Measurements from ENCODE around the gene CEACAM16. TPM values are rescaled to one million over a fixed set of nuclear protein-coding genes. Genes with fewer than 3 reads are reported as not detected.

Gene CEACAM16
- total and polyA plus RNA-seq, 10 donors = not detected

GRCh38 chr19:44696939-44697669 is 1.8 kb upstream of the CEACAM16 start:
- TF ChIP-seq POLR2A (IDR thresholded peaks at IDR 0.05) = no peak
- TF ChIP-seq, protein P1, sequence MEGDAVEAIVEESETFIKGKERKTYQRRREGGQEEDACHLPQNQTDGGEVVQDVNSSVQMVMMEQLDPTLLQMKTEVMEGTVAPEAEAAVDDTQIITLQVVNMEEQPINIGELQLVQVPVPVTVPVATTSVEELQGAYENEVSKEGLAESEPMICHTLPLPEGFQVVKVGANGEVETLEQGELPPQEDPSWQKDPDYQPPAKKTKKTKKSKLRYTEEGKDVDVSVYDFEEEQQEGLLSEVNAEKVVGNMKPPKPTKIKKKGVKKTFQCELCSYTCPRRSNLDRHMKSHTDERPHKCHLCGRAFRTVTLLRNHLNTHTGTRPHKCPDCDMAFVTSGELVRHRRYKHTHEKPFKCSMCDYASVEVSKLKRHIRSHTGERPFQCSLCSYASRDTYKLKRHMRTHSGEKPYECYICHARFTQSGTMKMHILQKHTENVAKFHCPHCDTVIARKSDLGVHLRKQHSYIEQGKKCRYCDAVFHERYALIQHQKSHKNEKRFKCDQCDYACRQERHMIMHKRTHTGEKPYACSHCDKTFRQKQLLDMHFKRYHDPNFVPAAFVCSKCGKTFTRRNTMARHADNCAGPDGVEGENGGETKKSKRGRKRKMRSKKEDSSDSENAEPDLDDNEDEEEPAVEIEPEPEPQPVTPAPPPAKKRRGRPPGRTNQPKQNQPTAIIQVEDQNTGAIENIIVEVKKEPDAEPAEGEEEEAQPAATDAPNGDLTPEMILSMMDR (IDR thresholded peaks at IDR 0.05 in 8 of 11, conservative IDR thresholded peaks at IDR 0.05 in 3 of 11) = no peak
- TF ChIP-seq POLR2AphosphoS5 (IDR thresholded peaks at IDR 0.05) = no peak
- DNase-seq = no peak
- Histone ChIP-seq H3K27me3 (replicated peaks in 1 of 7) (peaks cover 0 to 14% (median 0%) of the 10 kb centered on the region in 7 donors), H3K27ac (no peak overlapping the region), H3K4me1 (peaks cover 7 to 31% (median 15%) of the 10 kb centered on the region in 6 donors), H3K9me3 (no peaks in the 10 kb centered on the region), H3K4me3 (no peak overlapping the region), H3K36me3 (no peaks in the 10 kb centered on the region)
- WGBS, 5 donors = 45 to 60% (median 52%) methylated on average over 22 of the region's 22 CpGs
- intact Hi-C loops (cut with DNase I; ENCODE audit: low total_unique reads) = no loop called here

DNA sequence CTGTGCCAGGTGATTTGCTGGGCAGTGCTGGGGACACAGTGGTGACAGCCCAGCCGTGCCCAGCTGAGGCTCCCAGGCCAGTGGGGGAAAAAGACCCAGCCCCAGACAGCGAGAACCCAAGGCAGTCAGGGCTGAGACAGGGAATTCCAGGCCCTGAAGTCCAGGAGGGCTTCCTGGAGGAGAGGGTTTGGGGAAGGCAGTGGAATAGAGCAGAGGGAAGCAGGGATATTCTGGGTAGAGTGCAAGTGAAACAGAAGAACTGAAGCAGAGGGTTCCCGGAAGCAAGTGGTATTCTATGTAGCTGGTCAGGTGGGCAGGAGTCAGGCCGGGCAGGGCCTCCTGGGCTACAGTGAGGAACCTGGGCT is 1.3 kb upstream of the CEACAM16 start:
- Histone ChIP-seq H3K4me1 (peaks cover 2 to 26% (median 10%) of the 10 kb centered on the region in 6 donors), H3K27ac (no peak overlapping the region), H3K27me3 (replicated peaks in 1 of 7) (peaks cover 0 to 14% (median 0%) of the 10 kb centered on the region in 7 donors), H3K4me3 (no peak overlapping the region), H3K9me3 (no peaks in the 10 kb centered on the region), H3K36me3 (no peaks in the 10 kb centered on the region)
- DNase-seq = no peak
- 72 to 89% (median 81%) methylated on average over 4 of the region's 4 CpGs for WGBS, 5 donors
- TF ChIP-seq POLR2AphosphoS5 (IDR thresholded peaks at IDR 0.05) (no peak), POLR2A (IDR thresholded peaks at IDR 0.05) (no peak)
- TF ChIP-seq, protein P1 (IDR thresholded peaks at IDR 0.05 in 8 of 11, conservative IDR thresholded peaks at IDR 0.05 in 3 of 11) = no peak
- intact Hi-C loops (cut with DNase I; ENCODE audit: low total_unique reads) = no loop called here

GRCh38 chr19:44700547-44700946 is 1.6 kb downstream of the CEACAM16 start:
- no peak for DNase-seq
- H3K9me3 ChIP-seq = no peaks in the 10 kb centered on the region
- H3K4me3 ChIP-seq = no peak overlapping the region
- peaks cover 0 to 14% (median 0%) of the 10 kb centered on the region in 7 donors for H3K27me3 ChIP-seq (replicated peaks in 1 of 7)
- H3K4me1 ChIP-seq = peaks cover 0 to 5% (median 0%) of the 10 kb centered on the region in 6 donors
- WGBS, 5 donors = 87 to 91% (median 90%) methylated on average over 5 of the region's 5 CpGs
- TF ChIP-seq, protein P1 (IDR thresholded peaks at IDR 0.05 in 8 of 11, conservative IDR thresholded peaks at IDR 0.05 in 3 of 11) = no peak
- TF ChIP-seq POLR2A (IDR thresholded peaks at IDR 0.05) (no peak), POLR2AphosphoS5 (IDR thresholded peaks at IDR 0.05) (no peak)
- H3K36me3 ChIP-seq = no peaks in the 10 kb centered on the region
- intact Hi-C loops (cut with DNase I; ENCODE audit: low total_unique reads) = no loop called here
- H3K27ac ChIP-seq = no peak overlapping the region

- no peaks in the 10 kb centered on the region for H3K4me1 ChIP-seq
- H3K4me3 ChIP-seq = no peak overlapping the region
- peaks cover 0 to 14% (median 0%) of the 10 kb centered on the region in 7 donors for H3K27me3 ChIP-seq (replicated peaks in 1 of 7)
- H3K9me3 ChIP-seq = no peaks in the 10 kb centered on the region
- DNase-seq = no peak
- H3K27ac ChIP-seq = no peak overlapping the region
- WGBS, 5 donors = 85 to 93% (median 87%) methylated on average over 4 to 15 of the region's 15 CpGs
- no peak for TF ChIP-seq POLR2AphosphoS5 (IDR thresholded peaks at IDR 0.05)
- TF ChIP-seq, protein P1 (IDR thresholded peaks at IDR 0.05 in 8 of 11, conservative IDR thresholded peaks at IDR 0.05 in 3 of 11) = no peak
- TF ChIP-seq POLR2A (IDR thresholded peaks at IDR 0.05) = no peak
- H3K36me3 ChIP-seq = no peaks in the 10 kb centered on the region
- intact Hi-C loops (cut with DNase I; ENCODE audit: low total_unique reads) = no loop called here
Observed at GRCh38 chr19:44701228-44701627, 2.3 kb downstream of the CEACAM16 start.
